PC-3 (cell line): ENCODE measurements around the gene UBE2D2. TPM values are rescaled to one million over a fixed set of nuclear protein-coding genes. Genes with fewer than 3 reads are reported as not detected.

Experiments used
- ATAC-seq: fragments of 200-7000 bp; cut with Tn5 transposase; 2 replicates; pipeline ENCODE4 v1.9.1; 2020; ENCODE audit warnings: mild to moderate bottlenecking, moderate library complexity
- BruUV-seq: library from RNA; stranded (reverse); fragments of 400-500 nt; replicated peaks from 2 replicates; lab custom pipeline; 2021; lab: Mats Ljungman, UMichigan
- CTCF ChIA-PET: fragments of 300-600 bp; sonication (Branson Sonifier 250); formaldehyde crosslinking; loops from one replicate; lab custom pipeline; 2022; ENCODE audit warnings: antibody characterized with exemption; lab: Charles Lee
- POLR2A ChIA-PET: fragments of 300-600 bp; sonication (Branson Sonifier 250); formaldehyde crosslinking; loops from one replicate; lab custom pipeline; 2022; ENCODE audit warnings: antibody characterized with exemption; ENCODE audit not compliant: unreplicated experiment; lab: Charles Lee
- DNase-seq: peaks from one replicate; pipeline ENCODE4 v3.0.0-alpha.2; 2015
- H2AFZ ChIP-seq: fragments of 300-600 bp; sonication (generic); 2 replicates; pipeline ENCODE4 v1.6.0; 2016; ENCODE audit warnings: antibody characterized with exemption, low read length
- H3F3A ChIP-seq: fragments of 300-600 bp; sonication (generic); one replicate; pipeline ENCODE4 v1.6.0; 2017; ENCODE audit warnings: antibody characterized with exemption, low read length, control low read depth, mild to moderate bottlenecking; ENCODE audit not compliant: unreplicated experiment
- H3K27ac ChIP-seq: fragments of 300-600 bp; sonication (generic); 2 replicates; pipeline ENCODE4 v1.5.1; 2016; ENCODE audit warnings: mild to moderate bottlenecking, low read length
- H3K27me3 ChIP-seq: fragments of 300-600 bp; sonication (generic); 2 replicates; pipeline ENCODE4 v1.6.1; 2016; ENCODE audit warnings: low read length, mixed read lengths
- H3K36me3 ChIP-seq: fragments of 300-600 bp; sonication (generic); 2 replicates; pipeline ENCODE4 v1.6.1; 2016; ENCODE audit warnings: low read depth, mixed run types, low read length, mixed read lengths
- H3K4me1 ChIP-seq: fragments of 300-600 bp; sonication (generic); 2 replicates; pipeline ENCODE4 v1.5.1; 2016; ENCODE audit warnings: low read length; ENCODE audit not compliant: insufficient read depth
- H3K4me2 ChIP-seq: fragments of 300-600 bp; sonication (generic); 2 replicates; pipeline ENCODE4 v1.6.0; 2016; ENCODE audit warnings: low read length
- H3K4me3 ChIP-seq: fragments of 300-600 bp; sonication (generic); 2 replicates; pipeline ENCODE4 v1.5.1; 2016; ENCODE audit warnings: mild to moderate bottlenecking, low read length, mixed read lengths
- H3K79me2 ChIP-seq: fragments of 300-600 bp; sonication (generic); 2 replicates; pipeline ENCODE4 v1.6.1; 2017; ENCODE audit warnings: low read length, mixed read lengths
- H3K9ac ChIP-seq: fragments of 300-600 bp; sonication (generic); 2 replicates; pipeline ENCODE4 v1.6.0; 2016; ENCODE audit warnings: mild to moderate bottlenecking, low read length
- H3K9me2 ChIP-seq: fragments of 300-600 bp; sonication (generic); replicated peaks from 2 replicates; pipeline ENCODE4 v1.6.1; 2016; ENCODE audit warnings: mixed run types, low read length, mixed read lengths
- H3K9me3 ChIP-seq: fragments of 300-600 bp; sonication (generic); 2 replicates; pipeline ENCODE4 v1.6.1; 2016; ENCODE audit warnings: low read length, mixed read lengths
- H4K20me1 ChIP-seq: fragments of 300-600 bp; sonication (generic); 2 replicates; pipeline ENCODE4 v1.6.1; 2016; ENCODE audit warnings: low read length, mixed read lengths
- CTCF ChIP-seq: fragments of 300-600 bp; sonication (generic); conservative IDR thresholded peaks from 2 replicates; pipeline ENCODE4 v1.5.1; 2017; ENCODE audit warnings: antibody characterized with exemption, low read depth, mild to moderate bottlenecking, low read length
- EZH2 ChIP-seq: fragments of 300-600 bp; sonication (generic); IDR thresholded peaks from one replicate; pipeline ENCODE4 v1.6.1; 2017; ENCODE audit warnings: antibody characterized with exemption, mild to moderate bottlenecking, low read length; ENCODE audit not compliant: unreplicated experiment
- EZH2phosphoT487 ChIP-seq: fragments of 300-600 bp; sonication (generic); IDR thresholded peaks from 2 replicates; pipeline ENCODE4 v1.6.1; 2018; ENCODE audit warnings: mild to moderate bottlenecking, antibody characterized with exemption, low read length, borderline replicate concordance
- intact Hi-C: fragments of 100-400 bp; cut with micrococcal nuclease; formaldehyde crosslinking; loops from 2 replicates; pipeline ENCODE4 v1.9.0; 2023
- total RNA-seq: library from RNA; depleted of rRNA; stranded (reverse); fragments of >200 nt; gene quantifications from 2 replicates; pipeline ENCODE4 v1.2.3, GENCODE V29; 2014

UBE2D2 gene
- total RNA-seq, 1 experiment from 2014 or later, result 98.7 TPM

- H3K27ac ChIP-seq, result no peak overlapping the region
- POLR2A ChIA-PET, result interaction anchor here (0.6 kb wide), 1 partner anchor 33 kb away, joined by 3 read pairs; no protein-coding TSS in a partner anchor
- H3K4me2 ChIP-seq, result peak overlapping the region; percentile 100
Observed at GRCh38 chr5:139650689-139651042, 89.5 kb downstream of the UBE2D2 start.

GRCh38 chr5:139651043-139651834, 90.1 kb downstream of the UBE2D2 start:
- peak; percentile 3 for ATAC-seq
- peak; percentile 20 for DNase-seq

More at GRCh38 chr5:139650689-139651042, 89.5 kb downstream of the UBE2D2 start:
- TF ChIP-seq EZH2phosphoT487 (no peak), EZH2 (no peak), CTCF (no peak; the same call in 1 of the 2 replicates)
- H3K9me2 ChIP-seq, result no peaks in the 10 kb centered on the region
- H3K9me3 ChIP-seq, result no peaks in the 10 kb centered on the region
- peaks cover 3% of the 10 kb centered on the region for H3F3A ChIP-seq
- 0 out of 2 replicates have a peak, but pooled peaks cover 12% of the 10 kb centered on the region for H4K20me1 ChIP-seq
- CTCF ChIA-PET, result no interaction called here
- H3K4me1 ChIP-seq, result peaks cover 33% of the 10 kb centered on the region
- BruUV-seq, result no TSS peak
- DNase-seq (no peak), ATAC-seq (no peak)
- no peak overlapping the region for H2AFZ ChIP-seq
- H3K79me2 ChIP-seq, result peaks cover 52% of the 10 kb centered on the region
- H3K4me3 ChIP-seq, result peak overlapping the region; percentile 85
- no peaks in the 10 kb centered on the region for H3K36me3 ChIP-seq
- no peak overlapping the region for H3K9ac ChIP-seq
- H3K27me3 ChIP-seq, result peaks cover 16% of the 10 kb centered on the region
- intact Hi-C loops, result no loop called here

More at GRCh38 chr5:139651043-139651834, 90.1 kb downstream of the UBE2D2 start:
- CTCF ChIA-PET, result interaction anchor here (0.6 kb wide), 1 partner anchor 10 kb away, joined by 11 read pairs; no protein-coding TSS in a partner anchor
- POLR2A ChIA-PET, result interaction anchor here (0.6 kb wide), 1 partner anchor 32 kb away, joined by 3 read pairs; no protein-coding TSS in a partner anchor
- Histone ChIP-seq H4K20me1 (0 out of 2 replicates have a peak, but pooled peaks cover 12% of the 10 kb centered on the region), H3K9ac (no peak overlapping the region), H2AFZ (no peak overlapping the region), H3K4me1 (peaks cover 33% of the 10 kb centered on the region), H3K36me3 (no peaks in the 10 kb centered on the region), H3K9me2 (no peaks in the 10 kb centered on the region), H3K27me3 (peaks cover 16% of the 10 kb centered on the region), H3K4me2 (peak overlapping the region; percentile 100), H3K79me2 (peaks cover 57% of the 10 kb centered on the region), H3K9me3 (no peaks in the 10 kb centered on the region), H3K27ac (no peak overlapping the region), H3K4me3 (peak overlapping the region; percentile 85; the same call in 1 of the 2 replicates), H3F3A (peaks cover 3% of the 10 kb centered on the region)
- intact Hi-C loops, result no loop called here
- no TSS peak for BruUV-seq
- TF ChIP-seq CTCF (no peak), EZH2 (no peak), EZH2phosphoT487 (no peak)
